KMS-11 (cell line): ENCODE data around the gene SSUH2.

ENCODE experiments used
- H2AFZ ChIP-seq: fragments of 200-600 bp; sonication (generic); 2 replicates; pipeline ENCODE4 v1.6.1; 2016; ENCODE audit warnings: antibody characterized with exemption, mixed run types, low read depth
- H3K27ac ChIP-seq: fragments of 200-600 bp; sonication (generic); 2 replicates; pipeline ENCODE4 v1.6.1; 2016; ENCODE audit warnings: mild to moderate bottlenecking, mixed run types
- H3K27me3 ChIP-seq: fragments of 200-600 bp; sonication (generic); 2 replicates; pipeline ENCODE4 v1.6.1; 2017; ENCODE audit warnings: mild to moderate bottlenecking, low read depth, mixed run types, moderate library complexity; ENCODE audit not compliant: insufficient read depth
- H3K36me3 ChIP-seq: fragments of 200-600 bp; sonication (generic); 2 replicates; pipeline ENCODE4 v1.6.1; 2017; ENCODE audit warnings: mild to moderate bottlenecking, mixed run types; ENCODE audit not compliant: insufficient read depth
- H3K4me1 ChIP-seq: fragments of 200-600 bp; sonication (generic); 2 replicates; pipeline ENCODE4 v1.6.1; 2016; ENCODE audit warnings: mild to moderate bottlenecking, low read depth, mixed run types; ENCODE audit not compliant: poor library complexity, severe bottlenecking
- H3K4me2 ChIP-seq: fragments of 200-600 bp; sonication (generic); 2 replicates; pipeline ENCODE4 v1.7.0; 2016; ENCODE audit warnings: mild to moderate bottlenecking, mixed run types
- H3K4me3 ChIP-seq: fragments of 200-600 bp; sonication (generic); IDR thresholded peaks from 2 replicates; pipeline ENCODE4 v1.6.1; 2017; ENCODE audit warnings: low read depth, low read length, mixed read lengths; ENCODE audit not compliant: insufficient read depth
- H3K79me2 ChIP-seq: fragments of 200-600 bp; sonication (generic); 2 replicates; pipeline ENCODE4 v1.6.1; 2016; ENCODE audit warnings: low read depth, mixed run types; ENCODE audit not compliant: insufficient read depth
- H3K9ac ChIP-seq: fragments of 200-600 bp; sonication (generic); 2 replicates; pipeline ENCODE4 v1.6.1; 2016; ENCODE audit warnings: mild to moderate bottlenecking, mixed run types
- H4K20me1 ChIP-seq: fragments of 200-600 bp; sonication (generic); 2 replicates; pipeline ENCODE4 v1.6.1; 2016; ENCODE audit warnings: mild to moderate bottlenecking, mixed run types; ENCODE audit not compliant: insufficient read depth
- CTCF ChIP-seq: fragments of 200-600 bp; sonication (generic); conservative IDR thresholded peaks from 2 replicates; pipeline ENCODE4 v1.6.1; 2017; ENCODE audit warnings: low read depth, mild to moderate bottlenecking, antibody characterized with exemption, low read length, moderate library complexity, mixed read lengths

SSUH2 gene

GRCh38 chr3:8608791-8609467 is 35.7 kb downstream of the SSUH2 start:
- no peak overlapping the region for H2AFZ ChIP-seq
- H3K4me1 ChIP-seq, result no peaks in the 10 kb centered on the region
- no peak overlapping the region for H3K4me2 ChIP-seq
- no peak overlapping the region for H3K4me3 ChIP-seq
- no peak overlapping the region for H3K9ac ChIP-seq
- no peaks in the 10 kb centered on the region for H4K20me1 ChIP-seq
- TF ChIP-seq CTCF, result no peak
- H3K27ac ChIP-seq, result no peak overlapping the region
- H3K36me3 ChIP-seq, result no peaks in the 10 kb centered on the region
- H3K27me3 ChIP-seq, result no peaks in the 10 kb centered on the region
- no peaks in the 10 kb centered on the region for H3K79me2 ChIP-seq

GRCh38 chr3:8608041-8608790 is 36.4 kb downstream of the SSUH2 start:
- Histone ChIP-seq H3K36me3 (no peaks in the 10 kb centered on the region), H3K4me3 (no peak overlapping the region), H2AFZ (no peak overlapping the region), H3K4me1 (no peaks in the 10 kb centered on the region), H3K9ac (no peak overlapping the region), H3K79me2 (no peaks in the 10 kb centered on the region), H3K27ac (no peak overlapping the region), H3K27me3 (no peaks in the 10 kb centered on the region), H4K20me1 (no peaks in the 10 kb centered on the region), H3K4me2 (no peak overlapping the region)
- TF ChIP-seq CTCF, result no peak

GRCh38 chr3:8607234-8608040 is 37.2 kb downstream of the SSUH2 start:
- H2AFZ ChIP-seq, result no peak overlapping the region
- no peaks in the 10 kb centered on the region for H3K27me3 ChIP-seq
- H3K27ac ChIP-seq, result no peak overlapping the region
- H3K79me2 ChIP-seq, result no peaks in the 10 kb centered on the region
- no peaks in the 10 kb centered on the region for H3K36me3 ChIP-seq
- no peaks in the 10 kb centered on the region for H3K4me1 ChIP-seq
- no peak overlapping the region for H3K9ac ChIP-seq
- no peak overlapping the region for H3K4me3 ChIP-seq
- H3K4me2 ChIP-seq, result no peak overlapping the region
- no peak for TF ChIP-seq CTCF
- no peaks in the 10 kb centered on the region for H4K20me1 ChIP-seq

- no peak overlapping the region for H3K27ac ChIP-seq
- no peaks in the 10 kb centered on the region for H4K20me1 ChIP-seq
- H3K4me3 ChIP-seq, result no peak overlapping the region
- H3K27me3 ChIP-seq, result no peaks in the 10 kb centered on the region
- H2AFZ ChIP-seq, result no peak overlapping the region
- H3K4me1 ChIP-seq, result no peaks in the 10 kb centered on the region
- TF ChIP-seq CTCF, result no peak
- no peak overlapping the region for H3K4me2 ChIP-seq
- H3K79me2 ChIP-seq, result no peaks in the 10 kb centered on the region
- no peaks in the 10 kb centered on the region for H3K36me3 ChIP-seq
- H3K9ac ChIP-seq, result no peak overlapping the region
Measured at GRCh38 chr3:8606701-8607231, 37.8 kb downstream of the SSUH2 start.
